Heart left ventricle (tissue), 16 donors: Measurements from ENCODE around the gene KIF1A. TPM values are rescaled to one million over a fixed set of nuclear protein-coding genes. Genes with fewer than 3 reads are reported as not detected.

Experiments
- ATAC-seq, 4 donors: fragments of 200-7000 bp; cut with Tn5 transposase; one replicate each; pipeline ENCODE4 v1.9.1; 2020 to 2022; ENCODE audit warnings: moderate library complexity in 4 of 4, mild to moderate bottlenecking in 3 of 4, moderate number of reproducible peaks in 1 of 4
- DNase-seq, 5 donors: peaks; one replicate each; pipeline ENCODE4 v3.0.0-alpha.2; 2020
- H3K27ac ChIP-seq, 12 donors: fragments of 200-600 bp; sonication (generic) in 4 of 12; one replicate each; pipeline versions ENCODE4 v1.5.0 to v1.8.0; 2016 to 2022; ENCODE audit warnings: mild to moderate bottlenecking in 2 of 12
- H3K27me3 ChIP-seq, 9 donors: fragments of 200-600 bp; sonication (generic) in 2 of 9; one replicate each; pipeline versions ENCODE4 v1.5.1 to v1.8.0; 2016 to 2022; ENCODE audit warnings: mild to moderate bottlenecking in 3 of 9
- H3K36me3 ChIP-seq, 9 donors: fragments of 200-600 bp; sonication (generic) in 2 of 9; one replicate each; pipeline versions ENCODE4 v1.5.0 to v1.8.0; 2018 to 2022; ENCODE audit warnings: mild to moderate bottlenecking in 2 of 9
- H3K4me1 ChIP-seq, 12 donors: fragments of 200-600 bp; sonication (generic) in 4 of 12; one replicate each; pipeline versions ENCODE4 v1.5.0 to v1.8.0; 2016 to 2022; ENCODE audit warnings: mild to moderate bottlenecking in 3 of 12
- H3K4me3 ChIP-seq, 12 donors: fragments of 200-600 bp; sonication (generic) in 4 of 12; one replicate each; pipeline versions ENCODE4 v1.5.0 to v1.8.0; 2017 to 2022; ENCODE audit warnings: mild to moderate bottlenecking in 9 of 12, moderate library complexity in 4 of 12
- H3K9me3 ChIP-seq, 12 donors: fragments of 200-600 bp; sonication (generic) in 4 of 12; one replicate each; pipeline versions ENCODE4 v1.5.0 to v1.8.0; 2016 to 2022; ENCODE audit warnings: mild to moderate bottlenecking in 1 of 12
- POLR2A ChIP-seq, 2 donors: fragments of 450-650 bp; IDR thresholded peaks; one replicate each; pipeline ENCODE4 v1.6.1; 2017; ENCODE audit warnings: antibody characterized with exemption in 2 of 2, mild to moderate bottlenecking in 2 of 2, moderate library complexity in 2 of 2
- WGBS, 4 donors: extraction: QIAGEN DNeasy Blood & Tissue Kit in 2 of 4; methylation state at CpG; one replicate each; pipeline versions ENCODE4 v1.1.5 to v1.1.7; 2013 to 2018; 5-methylcytosine and 5-hydroxymethylcytosine counted together
- intact Hi-C, 10 donors: fragments of 100-400 bp; cut with DNase I; formaldehyde crosslinking; loops; one replicate each; pipeline versions ENCODE4 v1.11.1 to v1.14.2; 2022
- polyA plus RNA-seq, 2 donors: library from polyadenylated mRNA; stranded (reverse); fragments of 200-250 nt; gene quantifications; one replicate each; pipeline ENCODE4 v1.2.3, GENCODE V29; 2013
- total RNA-seq, 9 donors: library from RNA; depleted of rRNA in 2 of 9; stranded (reverse); fragments of >200 nt in 2 of 9; fragmentation: NEBNext Ultra II Directional in 3 of 9; extraction: Animal tissue kit (Norgen Biotek cat#: 25700) in 3 of 9; gene quantifications; one replicate each; pipeline versions ENCODE4 v1.1.0 to v1.2.4, GENCODE V29; 2016 to 2023
- TF ChIP-seq, protein P1 (sequence below), 12 donors: fragments of 200-600 bp; sonication (generic) in 4 of 12; IDR thresholded peaks; one replicate each; pipeline versions ENCODE4 v1.5.0 to v1.8.0; 2018 to 2022; ENCODE audit warnings: antibody characterized with exemption in 12 of 12, mild to moderate bottlenecking in 5 of 12
- donor health status: ischemic (EF 13 %, LVEDD 7.1; RV severe dilation, severe dysfunction).
- donor health status: healthy with polysubstance abuse.
- donor health status: DM: no; HTN: yes; CAD: no.
- donor health status: DM: no; HTN: no; CAD: no.
- donor health status: ischemic (EF 25% LVEDD 6.9; RV normal size, moderate dysfunction).
- donor health status: ischemic (EF 25% LVEDD 5.7; RV mildly dilated, moderate dysfunction).
- donor health status: healthy.
- donor health status: DM: yes; HTN: yes; CAD: no.
- donor health status: ischemic (EF 35%, LVEDD 5.7; RV mildly dilated, moderate dysfunction).
- donor health status: nonischemic (EF 11% LVEDD 7.7; RV severe dilation, severe dysfunction).
- donor health status: DM: yes; HTN: yes; CAD: no.
- donor health status: PGD.
- donor health status: ischemic (EF 29% LVEDD 5.4; RV normal size, mild dysfunction).
- donor health status: nonischemic (EF 23%, LVEDD 6.1; RV moderate dilation, normal function).

KIF1A gene
- total and polyA plus RNA-seq, 11 donors: 0.76 to 25.8 (median 2.7) TPM

- Histone ChIP-seq H3K4me3 (no peak overlapping the region), H3K27me3 (peaks cover 0 to 14% (median 0%) of the 10 kb centered on the region in 9 donors), H3K4me1 (peaks cover 0 to 4% (median 0%) of the 10 kb centered on the region in 12 donors), H3K9me3 (no peaks in the 10 kb centered on the region), H3K27ac (no peak overlapping the region), H3K36me3 (no peaks in the 10 kb centered on the region)
- 65 to 80% (median 72%) methylated on average over 4 of the region's 4 CpGs for WGBS, 4 donors
- TF ChIP-seq, protein P1, sequence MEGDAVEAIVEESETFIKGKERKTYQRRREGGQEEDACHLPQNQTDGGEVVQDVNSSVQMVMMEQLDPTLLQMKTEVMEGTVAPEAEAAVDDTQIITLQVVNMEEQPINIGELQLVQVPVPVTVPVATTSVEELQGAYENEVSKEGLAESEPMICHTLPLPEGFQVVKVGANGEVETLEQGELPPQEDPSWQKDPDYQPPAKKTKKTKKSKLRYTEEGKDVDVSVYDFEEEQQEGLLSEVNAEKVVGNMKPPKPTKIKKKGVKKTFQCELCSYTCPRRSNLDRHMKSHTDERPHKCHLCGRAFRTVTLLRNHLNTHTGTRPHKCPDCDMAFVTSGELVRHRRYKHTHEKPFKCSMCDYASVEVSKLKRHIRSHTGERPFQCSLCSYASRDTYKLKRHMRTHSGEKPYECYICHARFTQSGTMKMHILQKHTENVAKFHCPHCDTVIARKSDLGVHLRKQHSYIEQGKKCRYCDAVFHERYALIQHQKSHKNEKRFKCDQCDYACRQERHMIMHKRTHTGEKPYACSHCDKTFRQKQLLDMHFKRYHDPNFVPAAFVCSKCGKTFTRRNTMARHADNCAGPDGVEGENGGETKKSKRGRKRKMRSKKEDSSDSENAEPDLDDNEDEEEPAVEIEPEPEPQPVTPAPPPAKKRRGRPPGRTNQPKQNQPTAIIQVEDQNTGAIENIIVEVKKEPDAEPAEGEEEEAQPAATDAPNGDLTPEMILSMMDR (IDR thresholded peaks at IDR 0.05): no peak
- TF ChIP-seq POLR2A (IDR thresholded peaks at IDR 0.05): no peak
- ATAC-seq (no peak), DNase-seq (no peak)
- intact Hi-C loops: loop anchor here in 2 of 10 donors (10.0 kb wide), 1 partner anchor 323 kb away; no protein-coding TSS in a partner anchor
Measured at GRCh38 chr2:240837621-240838020, 17.6 kb upstream of the KIF1A start.

DNA sequence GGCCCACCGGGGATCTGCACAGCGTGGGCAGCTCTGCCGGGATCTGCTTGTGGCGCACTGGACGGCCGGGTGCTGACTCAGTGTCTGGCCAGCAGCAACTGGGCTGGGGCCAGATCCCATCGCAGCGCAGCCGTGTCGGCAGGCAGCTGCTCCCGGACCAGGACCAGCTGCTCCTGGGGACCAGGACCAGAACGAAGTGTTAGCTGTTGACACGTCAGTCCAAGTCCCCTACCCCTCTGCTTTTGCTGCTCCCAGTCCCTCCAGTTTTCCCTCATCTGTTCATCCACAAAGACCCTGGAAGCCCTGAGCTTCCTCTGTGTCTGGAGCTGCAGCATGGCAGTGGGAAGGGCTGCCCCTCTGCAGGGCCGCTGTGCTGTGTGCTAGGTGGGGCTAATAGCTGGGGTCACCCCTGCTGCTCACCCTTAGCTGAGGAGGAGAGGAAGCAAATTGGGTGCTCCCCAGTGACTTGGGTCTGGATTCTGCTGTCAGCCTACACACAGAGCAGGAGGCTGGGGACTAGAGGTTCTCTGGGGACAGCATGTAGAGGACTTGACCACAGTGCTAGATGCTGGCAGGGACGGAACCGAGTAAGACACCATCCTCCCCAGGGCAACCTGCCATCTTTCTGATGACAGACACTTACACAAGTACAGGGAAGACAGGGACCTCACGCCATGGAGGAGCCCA lies 16.9 kb upstream of the KIF1A start:
- DNase-seq: peak; percentile 43 to 80 (median 67)
- Histone ChIP-seq H3K27ac (no peak overlapping the region), H3K4me1 (peaks cover 0 to 7% (median 2%) of the 10 kb centered on the region in 12 donors), H3K36me3 (no peaks in the 10 kb centered on the region), H3K4me3 (no peak overlapping the region), H3K27me3 (peaks cover 0 to 14% (median 0%) of the 10 kb centered on the region in 9 donors), H3K9me3 (no peaks in the 10 kb centered on the region)
- no peak for TF ChIP-seq POLR2A (IDR thresholded peaks at IDR 0.05)
- TF ChIP-seq, protein P1 (IDR thresholded peaks at IDR 0.05): no peak
- intact Hi-C loops: loop anchor here in 2 of 10 donors (10.0 kb wide), 1 partner anchor 322 kb away; no protein-coding TSS in a partner anchor
- ATAC-seq: peak in 3 of 4 donors; percentile 26 to 63 (median 37)
- WGBS, 4 donors: 50 to 78% (median 63%) methylated on average over 9 to 17 of the region's 17 CpGs

- H3K27me3 ChIP-seq: peaks cover 0 to 13% (median 0%) of the 10 kb centered on the region in 9 donors
- peaks cover 0 to 15% (median 9%) of the 10 kb centered on the region in 12 donors for H3K4me1 ChIP-seq
- H3K9me3 ChIP-seq: no peaks in the 10 kb centered on the region
- no peak for ATAC-seq
- H3K4me3 ChIP-seq: no peak overlapping the region
- TF ChIP-seq, protein P1 (IDR thresholded peaks at IDR 0.05): no peak
- no peak for TF ChIP-seq POLR2A (IDR thresholded peaks at IDR 0.05)
- H3K27ac ChIP-seq: no peak overlapping the region
- DNase-seq: no peak
- intact Hi-C loops: loop anchor here in 2 of 10 donors (10.0 kb wide), 1 partner anchor 321 kb away; no protein-coding TSS in a partner anchor
- 84 to 92% (median 86%) methylated on average over 9 of the region's 9 CpGs for WGBS, 4 donors
- no peaks in the 10 kb centered on the region for H3K36me3 ChIP-seq
Measured at GRCh38 chr2:240835528-240835927, 15.5 kb upstream of the KIF1A start.

GRCh38 chr2:240834377-240834975 lies 14.5 kb upstream of the KIF1A start:
- H3K4me1 ChIP-seq: peaks cover 0 to 15% (median 8%) of the 10 kb centered on the region in 12 donors
- ATAC-seq (no peak), DNase-seq (peak in 1 of 5 donors; percentile 24)
- H3K4me3 ChIP-seq: no peak overlapping the region
- WGBS, 4 donors: 72 to 90% (median 88%) methylated on average over 4 to 6 of the region's 6 CpGs
- no peak for TF ChIP-seq POLR2A (IDR thresholded peaks at IDR 0.05)
- TF ChIP-seq, protein P1 (IDR thresholded peaks at IDR 0.05): no peak
- H3K9me3 ChIP-seq: no peaks in the 10 kb centered on the region
- H3K27me3 ChIP-seq: peaks cover 0 to 20% (median 5%) of the 10 kb centered on the region in 9 donors
- H3K27ac ChIP-seq: no peak overlapping the region
- no peaks in the 10 kb centered on the region for H3K36me3 ChIP-seq
- intact Hi-C loops: loop anchor here in 2 of 10 donors (10.0 kb wide), 1 partner anchor 320 kb away; no protein-coding TSS in a partner anchor
